Stimulated activated naive CD8-positive, alpha-beta T cell treated with anti-CD3 and anti-CD28 coated beads, Interleukin-15, amount 100 ng/mL, for 72 hours (primary cell): Measurements from ENCODE around the gene MAPK11.
A peak's percentile ranks its signal among the peaks of the same experiment; 100 is the strongest.

Source experiments
- ATAC-seq: fragments of 150-1000 bp; cut with Tn5 transposase; 2 replicates; pipeline ENCODE4 v1.10.0; 2021; ENCODE audit warnings: mild to moderate bottlenecking, moderate library complexity
- DNase-seq, 2 donors: peaks; one replicate each; pipeline ENCODE4 v3.0.0; 2021 to 2022
- H3K27ac Mint-ChIP-seq, 2 donors: one replicate each; pipeline ENCODE4 v1.8.0; 2022; ENCODE audit warnings: mild to moderate bottlenecking in 2 of 2, mixed read lengths in 2 of 2, moderate library complexity in 2 of 2
- H3K27me3 Mint-ChIP-seq: one replicate; pipeline ENCODE4 v1.8.0; 2022; ENCODE audit warnings: mixed read lengths
- H3K4me1 Mint-ChIP-seq: one replicate; pipeline ENCODE4 v1.8.0; 2022; ENCODE audit warnings: mild to moderate bottlenecking, mixed read lengths
- H3K4me3 Mint-ChIP-seq, 2 donors: one replicate each; pipeline ENCODE4 v1.8.0; 2022; ENCODE audit warnings: mild to moderate bottlenecking in 2 of 2, mixed read lengths in 2 of 2, moderate library complexity in 1 of 2
- H3K9me3 Mint-ChIP-seq, 2 donors: one replicate each; pipeline ENCODE4 v1.8.0; 2022; ENCODE audit warnings: mixed read lengths in 2 of 2

MAPK11 gene

GRCh38 chr22:50269970-50270665, at the start of gene MAPK11:
MAPK11 (minus strand) TSS chr22:50270380; CDS start chr22:50270292, 88 bp downstream.
- ATAC-seq (peak; percentile 65), DNase-seq (peak; percentile 50 to 77)
- H3K4me1 Mint-ChIP-seq: peaks cover 33% of the 10 kb centered on the region
- peak within 1 kb of the TSS; percentile 40 to 59 for H3K27ac Mint-ChIP-seq
- peaks cover 40% of the 10 kb centered on the region for H3K27me3 Mint-ChIP-seq
- no peaks in the 10 kb centered on the region for H3K9me3 Mint-ChIP-seq
- H3K4me3 Mint-ChIP-seq: peak within 1 kb of the TSS; percentile 78 to 85

DNA sequence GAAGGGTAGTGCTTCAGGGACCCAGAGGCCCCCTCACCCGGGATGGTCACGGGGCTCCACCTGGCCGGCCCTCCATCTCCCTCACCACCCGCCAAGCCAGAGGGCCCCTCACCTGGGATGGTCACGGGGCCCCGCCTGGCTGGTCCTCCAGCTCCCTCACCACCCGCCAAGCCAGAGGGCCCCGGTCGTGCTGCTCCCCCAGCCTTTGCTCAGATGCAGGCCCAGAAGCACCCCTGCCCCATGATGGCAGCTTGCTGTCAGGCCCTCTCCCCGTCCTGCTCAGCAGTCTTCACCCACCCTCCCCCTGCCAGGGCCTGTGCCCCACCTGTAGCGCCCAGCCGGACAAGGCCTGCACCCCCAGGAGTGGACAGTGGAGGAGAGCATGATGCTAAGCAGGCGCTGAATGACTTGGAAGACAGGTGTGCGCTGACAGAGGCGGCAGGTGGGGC, 49.3 kb upstream of the MAPK11 start:
- Mint-ChIP-seq H3K27ac (no peak overlapping the region), H3K9me3 (no peaks in the 10 kb centered on the region), H3K27me3 (no peaks in the 10 kb centered on the region), H3K4me1 (peaks cover 12% of the 10 kb centered on the region), H3K4me3 (no peak overlapping the region)
- no peak for ATAC-seq
- DNase-seq: no peak

- Mint-ChIP-seq H3K4me3 (no peak overlapping the region), H3K9me3 (no peaks in the 10 kb centered on the region), H3K4me1 (peaks cover 19% of the 10 kb centered on the region), H3K27me3 (no peaks in the 10 kb centered on the region), H3K27ac (no peak overlapping the region)
- no peak for DNase-seq
- ATAC-seq: no peak
These were observed 48.7 kb upstream of the MAPK11 start for GRCh38 chr22:50318698-50319411.

- ATAC-seq (no peak), DNase-seq (no peak)
- Mint-ChIP-seq H3K4me1 (peaks cover 22% of the 10 kb centered on the region), H3K27ac (no peak overlapping the region), H3K9me3 (no peaks in the 10 kb centered on the region), H3K27me3 (no peaks in the 10 kb centered on the region), H3K4me3 (no peak overlapping the region)
These were observed 48.1 kb upstream of the MAPK11 start for GRCh38 chr22:50318356-50318697.

GRCh38 chr22:50317674-50318073, 47.5 kb upstream of the MAPK11 start:
- no peaks in the 10 kb centered on the region for H3K9me3 Mint-ChIP-seq
- peaks cover 22% of the 10 kb centered on the region for H3K4me1 Mint-ChIP-seq
- H3K27ac Mint-ChIP-seq: no peak overlapping the region
- no peak overlapping the region for H3K4me3 Mint-ChIP-seq
- no peak for DNase-seq
- no peaks in the 10 kb centered on the region for H3K27me3 Mint-ChIP-seq
- ATAC-seq: no peak

GRCh38 chr22:50317178-50317577, 47.0 kb upstream of the MAPK11 start:
- Mint-ChIP-seq H3K27ac (no peak overlapping the region), H3K4me3 (no peak overlapping the region), H3K27me3 (no peaks in the 10 kb centered on the region), H3K4me1 (peaks cover 22% of the 10 kb centered on the region), H3K9me3 (no peaks in the 10 kb centered on the region)
- no peak for ATAC-seq
- no peak for DNase-seq

GRCh38 chr22:50316114-50317065, 46.2 kb upstream of the MAPK11 start:
- Mint-ChIP-seq H3K27me3 (no peaks in the 10 kb centered on the region), H3K9me3 (no peaks in the 10 kb centered on the region)
- no peak for DNase-seq

GRCh38 chr22:50315289-50316113, 45.3 kb upstream of the MAPK11 start:
- ATAC-seq (no peak), DNase-seq (no peak)
- no peaks in the 10 kb centered on the region for H3K27me3 Mint-ChIP-seq
- no peaks in the 10 kb centered on the region for H3K9me3 Mint-ChIP-seq
- peak overlapping the region; percentile 83 to 90 for H3K4me3 Mint-ChIP-seq
- peaks cover 22% of the 10 kb centered on the region for H3K4me1 Mint-ChIP-seq
- H3K27ac Mint-ChIP-seq: peak overlapping the region in 1 of 2 donors; percentile 70

More at GRCh38 chr22:50316114-50317065, 46.2 kb upstream of the MAPK11 start:
- peaks cover 22% of the 10 kb centered on the region for H3K4me1 Mint-ChIP-seq
- peak overlapping the region in 1 of 2 donors; percentile 52 for H3K27ac Mint-ChIP-seq
- no peak for ATAC-seq
- H3K4me3 Mint-ChIP-seq: no peak overlapping the region

DNA sequence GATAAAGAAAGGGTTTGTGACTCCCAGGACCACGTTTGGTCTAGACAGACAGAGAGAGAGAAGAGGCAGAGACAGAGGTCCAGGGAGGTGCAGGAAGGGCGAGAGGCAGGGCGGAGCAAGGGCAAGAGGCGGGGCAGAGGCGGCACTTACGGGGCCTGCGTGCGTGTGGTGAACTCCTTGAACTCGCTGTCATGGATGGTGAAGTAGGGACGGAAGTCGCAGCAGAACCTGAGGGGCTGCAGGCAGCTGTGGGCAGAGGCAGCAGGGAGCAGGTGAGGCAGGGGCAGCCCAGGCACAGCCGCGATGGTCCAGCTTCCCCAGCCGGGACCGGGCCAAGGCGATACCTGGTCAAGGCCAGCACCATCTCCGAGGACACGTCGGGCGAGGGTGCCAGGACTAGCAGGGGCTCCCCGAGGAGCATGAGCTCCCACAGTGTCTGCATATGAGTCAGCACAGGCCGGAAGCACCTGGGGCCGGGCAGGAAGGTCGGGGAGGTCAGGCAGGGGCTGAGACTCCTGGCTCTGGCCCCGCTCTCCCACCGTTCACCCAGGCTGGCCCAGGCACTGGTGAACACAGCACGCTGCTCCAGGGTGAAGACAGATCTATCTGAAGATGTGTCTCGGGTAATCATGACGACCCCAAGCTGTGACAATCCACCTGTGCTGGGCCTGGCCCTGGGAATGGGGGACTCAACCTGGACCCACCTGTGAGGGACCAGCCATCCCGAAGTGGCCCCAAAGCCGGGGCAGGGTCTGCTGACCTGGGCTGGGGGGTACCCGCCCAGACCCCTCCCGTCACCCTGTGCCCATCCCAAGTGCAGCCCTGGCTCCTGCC, 44.5 kb upstream of the MAPK11 start:
- peak; percentile 73 to 80 for DNase-seq
- peak overlapping the region; percentile 83 to 90 for H3K4me3 Mint-ChIP-seq
- no peaks in the 10 kb centered on the region for H3K27me3 Mint-ChIP-seq
- peaks cover 22% of the 10 kb centered on the region for H3K4me1 Mint-ChIP-seq
- H3K9me3 Mint-ChIP-seq: no peaks in the 10 kb centered on the region
- H3K27ac Mint-ChIP-seq: peak overlapping the region; percentile 85 to 94
- peak; percentile 92 for ATAC-seq

- ATAC-seq (no peak), DNase-seq (no peak)
- peaks cover under 1% of the 10 kb centered on the region for H3K27me3 Mint-ChIP-seq
- H3K27ac Mint-ChIP-seq: peak overlapping the region; percentile 89 to 94
- H3K9me3 Mint-ChIP-seq: no peaks in the 10 kb centered on the region
- peak overlapping the region; percentile 83 to 90 for H3K4me3 Mint-ChIP-seq
- peaks cover 22% of the 10 kb centered on the region for H3K4me1 Mint-ChIP-seq
These were observed 43.9 kb upstream of the MAPK11 start for GRCh38 chr22:50314081-50314454.

DNA sequence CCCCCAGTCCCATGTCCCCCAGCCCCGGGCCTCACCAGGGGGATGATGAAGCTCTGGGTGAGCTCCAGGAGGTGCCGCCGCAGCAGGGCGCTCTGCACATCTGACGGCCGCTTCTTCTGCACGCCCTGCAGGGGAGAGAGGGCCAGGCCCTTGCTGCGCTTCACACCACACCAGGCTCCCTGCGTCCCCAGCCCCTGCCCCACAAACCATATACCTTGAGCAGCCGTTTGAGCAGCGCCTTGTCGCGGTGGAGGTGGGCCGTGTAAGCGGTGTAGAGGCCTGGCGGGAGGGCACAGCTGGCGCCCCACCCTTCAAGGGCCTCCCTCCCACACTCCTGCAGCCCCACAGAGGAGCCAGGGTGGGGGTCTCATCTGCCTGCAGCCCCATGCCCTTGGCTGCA, 43.4 kb upstream of the MAPK11 start:
- peaks cover 27% of the 10 kb centered on the region for H3K4me1 Mint-ChIP-seq
- H3K4me3 Mint-ChIP-seq: peak overlapping the region; percentile 83 to 90
- peaks cover 5% of the 10 kb centered on the region for H3K27me3 Mint-ChIP-seq
- DNase-seq: no peak
- peak overlapping the region; percentile 89 to 94 for H3K27ac Mint-ChIP-seq
- H3K9me3 Mint-ChIP-seq: no peaks in the 10 kb centered on the region
- ATAC-seq: no peak

DNA sequence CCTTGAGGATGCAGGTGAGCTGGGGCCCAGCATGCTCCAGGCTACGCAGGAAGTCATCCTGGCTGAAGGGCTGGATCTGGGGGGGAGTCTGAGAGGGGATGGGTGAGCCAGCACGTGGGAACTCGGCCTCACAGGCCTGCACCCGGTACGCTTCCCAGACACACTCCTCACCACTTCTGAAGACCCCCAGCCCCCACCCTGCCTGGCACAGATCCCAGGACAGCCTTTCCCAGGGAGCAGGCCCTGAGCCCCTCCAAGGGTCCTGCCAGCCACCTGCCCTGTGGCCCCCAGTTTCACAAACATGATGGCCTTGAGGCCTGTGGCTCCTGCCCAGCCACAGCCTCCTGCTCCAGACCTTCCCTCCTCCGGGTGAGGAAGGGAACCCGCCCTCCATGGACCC, 42.8 kb upstream of the MAPK11 start:
- Mint-ChIP-seq H3K9me3 (no peaks in the 10 kb centered on the region), H3K27ac (no peak overlapping the region), H3K4me1 (peaks cover 29% of the 10 kb centered on the region), H3K4me3 (no peak overlapping the region), H3K27me3 (peaks cover 7% of the 10 kb centered on the region)
- DNase-seq (no peak), ATAC-seq (no peak)

DNA sequence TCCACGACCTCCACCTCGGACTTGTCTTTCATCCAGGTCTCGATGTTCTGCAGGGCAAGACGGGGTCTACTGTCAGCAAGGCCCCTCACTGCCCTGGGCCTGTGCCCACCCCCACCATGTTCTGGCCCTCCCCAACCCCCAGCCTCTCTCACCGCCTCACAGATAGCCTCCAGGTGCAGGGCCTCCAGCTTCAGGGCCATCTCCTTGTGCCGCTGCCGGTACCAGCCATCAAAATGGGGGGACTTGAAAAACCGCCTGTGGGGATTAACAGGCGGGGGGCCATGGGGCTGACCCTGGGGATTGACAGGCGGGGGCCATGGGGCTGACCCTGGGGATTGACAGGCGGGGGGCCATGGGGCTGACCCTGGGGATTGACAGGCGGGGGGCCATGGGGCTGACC, 42.2 kb upstream of the MAPK11 start:
- DNase-seq (no peak), ATAC-seq (no peak)
- Mint-ChIP-seq H3K27me3 (peaks cover 7% of the 10 kb centered on the region), H3K4me3 (no peak overlapping the region), H3K9me3 (no peaks in the 10 kb centered on the region), H3K4me1 (peaks cover 29% of the 10 kb centered on the region), H3K27ac (no peak overlapping the region)
